DND-41 (cell line): Measurements from ENCODE around the gene CREBBP.
A peak's percentile ranks its signal among the peaks of the same experiment; 100 is the strongest.
"Not testable (repeated sequence)": the region's sequence is repeated elsewhere in the genome, so short reads cannot be mapped to it uniquely, and the experiment has no call there.

Experiments used
- ATAC-seq: fragments of 200-7000 bp; cut with Tn5 transposase; 3 replicates; pipeline ENCODE4 v1.9.1; 2021; ENCODE audit warnings: low read depth; ENCODE audit not compliant: insufficient read depth
- DNase-seq: peaks from one replicate; pipeline ENCODE4 v3.0.0-alpha.2; 2020
- H2AFZ ChIP-seq: 2 replicates; pipeline ENCODE4 v1.6.0; 2012; ENCODE audit warnings: low read depth, low read length
- H3K27ac ChIP-seq: 2 replicates; pipeline ENCODE4 v1.5.1; 2012; ENCODE audit warnings: low read length, inconsistent platforms
- H3K27me3 ChIP-seq: fragments of 200-600 bp; sonication (generic); 2 replicates; pipeline ENCODE4 v1.6.0; 2012; ENCODE audit warnings: low read length, mild to moderate bottlenecking, inconsistent platforms; ENCODE audit not compliant: insufficient read depth, poor library complexity
- H3K36me3 ChIP-seq: 2 replicates; pipeline ENCODE4 v1.5.1; 2012; ENCODE audit warnings: low read length, inconsistent platforms; ENCODE audit not compliant: insufficient read depth
- H3K4me1 ChIP-seq: 2 replicates; pipeline ENCODE4 v1.5.1; 2012; ENCODE audit warnings: mild to moderate bottlenecking, low read length; ENCODE audit not compliant: insufficient read depth
- H3K4me2 ChIP-seq: 2 replicates; pipeline ENCODE4 v1.6.0; 2012; ENCODE audit warnings: mild to moderate bottlenecking, moderate library complexity, low read length, inconsistent platforms; ENCODE audit not compliant: insufficient read depth
- H3K4me3 ChIP-seq, 2 experiments: fragments of 200-600 bp in 1 of 2; shearing (Covaris generic) in 1 of 2; 2 replicates each; pipeline ENCODE4 v1.5.1; 2012 to 2016; ENCODE audit warnings: inconsistent platforms in 2 of 2, low read length in 2 of 2, mild to moderate bottlenecking in 2 of 2, low read depth in 1 of 2, moderate library complexity in 1 of 2
- H3K79me2 ChIP-seq: 2 replicates; pipeline ENCODE4 v1.6.0; 2012; ENCODE audit warnings: low read length, inconsistent platforms; ENCODE audit not compliant: insufficient read depth
- H3K9ac ChIP-seq: 2 replicates; pipeline ENCODE4 v1.6.0; 2012; ENCODE audit warnings: low read depth, mild to moderate bottlenecking, inconsistent platforms, low read length, moderate library complexity
- H3K9me3 ChIP-seq: 2 replicates; pipeline ENCODE4 v1.5.1; 2012; ENCODE audit warnings: low read length, moderate library complexity, mild to moderate bottlenecking, inconsistent platforms; ENCODE audit not compliant: insufficient read depth, severe bottlenecking
- H4K20me1 ChIP-seq: 2 replicates; pipeline ENCODE4 v1.6.0; 2012; ENCODE audit warnings: low read length; ENCODE audit not compliant: insufficient read depth
- CTCF ChIP-seq: IDR thresholded peaks from 2 replicates; pipeline ENCODE4 v1.5.1; 2012; ENCODE audit warnings: borderline replicate concordance, low read length, moderate library complexity, mild to moderate bottlenecking; ENCODE audit not compliant: poor library complexity, severe bottlenecking; ENCODE audit errors: extremely low read depth
- EZH2 ChIP-seq: IDR thresholded peaks from 3 replicates; pipeline ENCODE4 v1.6.1; 2012; ENCODE audit warnings: borderline replicate concordance, low read depth, mild to moderate bottlenecking, moderate library complexity, low read length, inconsistent platforms; ENCODE audit not compliant: severe bottlenecking

The CREBBP gene

GRCh38 chr16:3880623-3881498 is at the start of gene CREBBP:
CREBBP (minus strand) TSS chr16:3880713; CDS start chr16:3879916, 797 bp downstream.
- DNase-seq (peak; percentile 86), ATAC-seq (peak; percentile 90)
- peaks cover 16% of the 10 kb centered on the region for H3K36me3 ChIP-seq
- peaks cover 37% of the 10 kb centered on the region for H4K20me1 ChIP-seq
- H3K27me3 ChIP-seq: peaks cover 3% of the 10 kb centered on the region
- no peaks in the 10 kb centered on the region for H3K9me3 ChIP-seq
- H3K9ac ChIP-seq: peak within 1 kb of the TSS; percentile 59
- peak within 1 kb of the TSS; percentile 85 for H2AFZ ChIP-seq
- peaks cover 40% of the 10 kb centered on the region for H3K79me2 ChIP-seq
- H3K4me1 ChIP-seq: peaks cover 41% of the 10 kb centered on the region
- H3K27ac ChIP-seq: peak within 1 kb of the TSS; percentile 35; the same call in 1 of the 2 replicates
- peak within 1 kb of the TSS; percentile 28 to 70; a peak in 3 of 4 replicates for H3K4me3 ChIP-seq
- H3K4me2 ChIP-seq: peak within 1 kb of the TSS; percentile 96
- TF ChIP-seq CTCF (no peak), EZH2 (no peak)

DNA sequence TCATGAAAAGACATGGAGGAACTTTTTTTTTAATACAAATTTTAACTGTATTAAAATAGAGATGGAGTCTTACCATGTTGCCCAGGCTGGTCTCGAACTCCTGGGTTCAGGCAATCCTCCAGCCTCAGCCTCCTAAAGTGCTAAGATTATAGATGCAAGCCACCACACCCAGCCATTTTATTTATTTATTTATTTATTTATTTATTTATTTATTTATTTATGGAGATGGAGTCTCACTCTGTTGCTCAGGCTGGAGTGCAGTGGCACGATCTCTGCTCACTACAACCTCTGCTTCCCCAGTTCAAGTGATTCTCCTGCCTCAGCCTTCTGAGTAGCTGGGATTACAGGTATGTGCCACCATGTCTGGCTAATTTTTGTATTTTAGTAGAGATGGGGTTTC is 46.6 kb upstream of the CREBBP start:
- not testable (repeated sequence) for H3K4me3 ChIP-seq, H3K36me3 ChIP-seq, H3K27me3 ChIP-seq, H3K9ac ChIP-seq, H2AFZ ChIP-seq, H4K20me1 ChIP-seq, H3K27ac ChIP-seq, H3K4me2 ChIP-seq, H3K9me3 ChIP-seq, H3K4me1 ChIP-seq, H3K79me2 ChIP-seq, ATAC-seq, DNase-seq

DNA sequence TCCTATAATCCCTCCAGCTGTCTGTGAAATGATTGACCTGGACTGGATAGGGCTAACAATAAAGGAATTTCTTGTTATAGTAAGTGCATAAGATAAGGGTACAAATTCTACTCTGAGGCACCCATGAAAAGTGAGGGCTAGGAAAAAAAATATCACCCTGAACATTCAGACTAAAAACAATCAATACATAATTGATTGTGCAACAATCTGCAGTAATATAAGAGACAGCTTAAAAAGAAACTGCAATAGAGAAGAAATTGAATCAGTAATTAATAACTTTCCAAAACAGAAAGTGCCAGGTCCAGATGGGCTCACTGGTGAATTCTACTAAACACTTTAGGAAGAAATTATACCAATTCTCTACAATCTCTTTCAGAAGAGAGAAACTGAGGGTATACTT is 44.2 kb upstream of the CREBBP start:
- DNase-seq (no peak), ATAC-seq (no peak)
- no peaks in the 10 kb centered on the region for H3K36me3 ChIP-seq
- H3K27me3 ChIP-seq: no peaks in the 10 kb centered on the region
- no peak overlapping the region for H2AFZ ChIP-seq
- no peak overlapping the region for H3K4me3 ChIP-seq
- H3K4me2 ChIP-seq: no peak overlapping the region
- H3K79me2 ChIP-seq: no peaks in the 10 kb centered on the region
- H3K27ac ChIP-seq: no peak overlapping the region
- H3K9me3 ChIP-seq: peaks cover 7% of the 10 kb centered on the region
- no peak for TF ChIP-seq EZH2
- no peak for TF ChIP-seq CTCF
- no peaks in the 10 kb centered on the region for H4K20me1 ChIP-seq
- H3K9ac ChIP-seq: no peak overlapping the region
- H3K4me1 ChIP-seq: no peaks in the 10 kb centered on the region

DNA sequence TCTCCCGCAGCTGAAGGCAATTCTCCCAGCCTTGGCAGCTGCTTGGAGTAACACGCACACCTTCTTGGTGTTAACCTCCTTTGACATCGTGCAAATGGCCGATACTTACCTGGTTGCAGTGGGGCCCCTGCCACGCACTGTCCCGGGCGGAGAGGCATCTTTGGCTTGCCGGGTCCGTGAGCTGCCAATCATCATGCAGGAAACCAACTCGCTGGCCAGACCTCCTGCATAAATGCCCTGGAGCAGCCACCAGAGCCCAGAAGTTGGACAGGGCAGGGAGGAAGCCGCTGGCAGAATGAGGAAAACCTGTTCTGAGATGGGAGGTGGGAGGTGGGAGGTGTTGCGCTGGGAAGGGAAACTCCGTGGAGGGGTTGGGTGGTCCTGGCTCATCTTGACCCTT is 41.7 kb upstream of the CREBBP start:
- no peak for DNase-seq
- H3K27me3 ChIP-seq: no peaks in the 10 kb centered on the region
- H4K20me1 ChIP-seq: no peaks in the 10 kb centered on the region
- no peaks in the 10 kb centered on the region for H3K36me3 ChIP-seq
- H3K4me2 ChIP-seq: no peak overlapping the region
- no peaks in the 10 kb centered on the region for H3K4me1 ChIP-seq
- H3K79me2 ChIP-seq: no peaks in the 10 kb centered on the region
- no peak for ATAC-seq
- no peak overlapping the region for H3K4me3 ChIP-seq
- no peak overlapping the region for H3K9ac ChIP-seq
- peaks cover 14% of the 10 kb centered on the region for H3K9me3 ChIP-seq
- H3K27ac ChIP-seq: no peak overlapping the region
- TF ChIP-seq CTCF (no peak), EZH2 (no peak)
- H2AFZ ChIP-seq: no peak overlapping the region
